Measurements from ENCODE around the gene SHB.
"Not testable (repeated sequence)": the region's sequence is repeated elsewhere in the genome, so short reads cannot be mapped to it uniquely, and the experiment has no call there.

Gene SHB

DNA sequence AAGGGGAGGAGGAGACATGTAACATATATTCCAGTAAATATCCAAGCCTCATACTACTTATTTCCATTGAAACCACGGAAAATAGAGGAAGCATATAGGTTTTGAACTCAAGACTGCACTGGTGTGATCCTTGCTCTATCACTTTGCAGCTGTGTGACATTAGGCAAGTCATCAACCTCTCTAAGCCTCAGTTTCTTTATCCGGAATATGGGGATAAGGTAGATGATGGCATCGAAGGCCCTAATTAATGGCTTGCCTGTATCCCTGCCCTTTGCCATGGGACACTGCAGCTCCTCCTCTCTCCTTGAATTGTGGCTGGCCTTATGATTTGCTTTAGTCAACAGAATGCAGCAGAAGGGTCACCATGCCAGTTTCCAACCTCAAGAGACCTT, 6.9 kb downstream of the SHB start:
- DNase-seq = no peak

GRCh38 chr9:38061326-38061977, 7.6 kb downstream of the SHB start:
- no peak for DNase-seq

GRCh38 chr9:38060681-38061080, 8.3 kb downstream of the SHB start:
- no peak for DNase-seq

DNA sequence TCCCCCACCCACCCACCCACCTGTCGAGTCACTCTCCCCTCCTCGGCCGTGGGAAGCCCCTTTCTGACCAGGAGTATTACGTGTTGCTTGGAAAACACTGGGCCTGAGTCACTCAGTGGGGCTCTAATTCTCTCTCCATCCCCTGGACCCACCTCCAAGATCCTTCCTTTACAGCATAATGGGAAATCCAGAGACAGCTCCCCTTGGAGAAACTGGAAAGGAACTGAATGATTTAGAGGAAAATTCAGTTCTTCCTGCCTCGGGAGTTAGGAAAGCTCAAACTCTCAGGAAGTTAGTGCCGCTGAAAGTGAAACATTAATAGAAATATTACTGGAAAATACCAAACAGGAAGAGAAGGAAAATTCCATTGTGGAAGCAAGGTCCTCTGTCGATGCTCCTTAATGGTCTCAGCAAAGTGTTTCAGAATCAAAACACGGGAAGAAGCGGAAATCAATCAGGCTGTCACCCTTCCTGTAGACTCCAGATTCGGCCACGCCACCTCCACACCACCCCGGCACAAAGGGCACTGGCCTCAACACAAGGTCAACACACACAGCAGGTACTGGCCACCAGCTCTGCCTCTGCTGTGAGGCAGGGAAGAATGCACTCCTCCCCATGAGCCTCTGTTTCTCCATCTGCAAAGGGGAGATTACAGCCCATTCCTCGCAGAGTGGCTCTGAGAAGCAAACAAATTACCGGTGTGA, 9.6 kb downstream of the SHB start:
- DNase-seq = no peak

DNA sequence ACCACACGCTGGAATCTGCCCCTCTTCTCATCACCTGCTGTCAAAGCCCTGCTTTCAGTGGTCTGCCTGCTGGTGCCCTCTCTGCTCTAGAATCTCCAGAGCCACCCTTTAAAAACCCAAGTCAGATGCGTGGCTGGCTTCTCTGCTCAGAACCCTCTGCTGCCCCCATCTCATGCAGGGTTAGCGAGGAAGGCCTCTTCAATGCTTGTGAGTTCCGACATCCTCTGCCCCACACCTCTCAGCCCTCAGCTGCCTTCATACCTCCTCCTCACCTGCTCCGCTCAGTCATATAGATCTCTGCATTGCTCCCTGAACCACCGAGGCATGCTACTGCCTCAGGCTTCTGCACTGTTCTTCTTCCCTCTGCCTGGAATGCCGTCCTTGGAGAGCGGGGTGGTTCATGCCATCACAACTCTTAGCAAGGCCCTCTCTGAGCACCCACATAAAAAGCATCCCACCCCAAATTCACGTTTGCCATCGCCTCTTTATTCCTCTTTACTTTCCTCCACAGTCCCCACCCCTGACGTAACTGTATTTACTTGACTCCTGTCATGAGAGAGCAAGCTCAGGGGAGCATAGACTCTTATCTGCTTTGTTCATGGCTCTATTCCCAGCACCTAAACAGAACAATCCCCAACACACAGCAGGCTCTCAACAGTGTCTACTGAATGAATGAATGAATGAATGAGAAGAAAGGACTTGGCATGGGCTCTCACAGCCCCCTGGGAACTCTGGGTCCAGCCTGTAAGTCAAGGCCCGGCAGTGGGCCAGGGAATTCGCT, 10.4 kb downstream of the SHB start:
- no peak for DNase-seq

DNA sequence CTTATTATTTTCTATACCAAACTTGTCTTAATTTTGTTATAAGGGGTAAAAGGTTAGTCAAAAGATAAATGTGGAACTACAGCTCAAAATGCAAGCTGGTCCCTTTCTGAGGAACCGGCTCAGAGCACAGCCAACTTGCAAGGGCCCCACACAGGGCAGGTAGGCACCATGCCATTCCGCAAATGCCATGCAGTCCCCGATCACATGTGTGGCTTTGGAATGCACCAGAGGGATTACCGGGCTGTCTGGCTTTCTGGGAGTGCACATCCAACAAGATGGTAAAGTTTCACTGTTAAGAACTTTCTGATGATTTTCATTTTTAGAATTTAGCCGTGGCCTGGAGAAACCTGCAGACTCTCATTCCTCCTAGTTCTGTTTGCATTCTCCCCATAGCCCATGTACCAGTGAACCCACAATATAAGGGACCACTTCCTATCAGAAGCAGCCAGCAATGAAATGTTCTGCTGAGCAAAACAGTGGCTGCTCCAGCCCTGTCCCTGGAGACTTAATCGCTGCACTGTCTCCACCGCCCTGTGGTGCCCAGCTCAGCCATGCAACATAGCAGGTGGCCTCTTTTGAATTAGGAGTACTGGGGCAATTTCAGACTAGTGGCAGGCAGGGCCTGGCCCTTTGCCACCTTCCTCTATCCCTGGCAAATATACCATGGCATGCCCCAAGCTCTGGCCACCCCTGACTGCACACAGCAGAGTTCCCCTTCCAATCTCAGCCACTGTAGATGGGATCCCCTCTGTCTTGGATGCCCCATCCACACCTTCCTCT, 11.4 kb downstream of the SHB start:
- no peak for DNase-seq

DNA sequence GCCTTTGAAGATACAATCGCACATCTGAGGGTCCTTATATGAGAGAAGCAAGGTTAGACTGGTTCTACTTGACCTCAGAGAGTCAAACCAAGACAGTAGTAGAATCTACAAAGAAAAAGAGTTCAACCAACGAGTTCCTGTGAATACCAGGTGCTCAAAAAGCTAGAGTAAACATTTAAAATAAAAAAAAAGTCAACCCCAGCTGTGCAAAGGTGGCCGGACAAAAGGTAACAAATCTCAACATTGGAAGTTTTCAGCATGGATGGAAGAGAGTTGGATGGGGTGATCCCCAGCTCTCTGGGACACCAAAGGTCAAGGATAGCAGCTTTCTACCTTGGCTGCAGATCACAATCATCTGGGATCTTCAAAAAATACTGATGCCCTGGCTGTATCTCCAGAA, 14.4 kb downstream of the SHB start:
- DNase-seq = no peak

DNA sequence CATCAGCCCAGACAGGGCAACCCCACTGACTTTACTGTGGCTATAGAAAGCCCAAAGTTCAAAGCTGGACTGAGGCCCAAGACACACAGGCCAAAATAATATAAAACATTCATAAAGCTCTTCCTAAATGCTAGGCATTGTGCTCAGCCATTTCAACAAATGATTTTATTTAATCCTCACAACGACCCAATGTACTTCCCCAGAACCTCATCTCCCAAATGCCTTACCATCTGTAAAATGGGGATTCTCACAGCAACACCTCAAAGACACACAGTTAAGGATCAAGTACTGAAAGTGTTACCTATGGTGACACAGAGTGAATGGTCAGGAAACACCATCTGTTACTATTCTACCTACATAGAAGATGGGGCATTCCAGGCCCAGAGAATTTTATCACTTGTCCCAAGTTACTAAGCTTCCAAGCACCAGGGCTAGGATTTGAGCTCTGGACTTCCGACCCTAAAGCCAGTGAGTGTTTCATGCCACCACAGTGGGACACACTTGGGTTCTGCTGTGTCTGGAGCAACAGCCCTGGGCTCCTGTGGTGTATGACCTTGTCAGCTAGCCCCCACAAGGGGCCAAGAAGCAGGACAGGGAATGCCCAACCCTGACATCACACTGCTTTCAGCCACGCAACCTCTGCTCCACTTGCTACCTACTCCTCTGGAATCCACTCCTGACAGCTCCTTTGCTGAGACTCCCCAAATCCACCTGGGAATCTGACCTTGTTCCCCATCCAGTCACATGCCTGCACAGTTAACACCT, 15.1 kb downstream of the SHB start:
- no peak for DNase-seq

DNA sequence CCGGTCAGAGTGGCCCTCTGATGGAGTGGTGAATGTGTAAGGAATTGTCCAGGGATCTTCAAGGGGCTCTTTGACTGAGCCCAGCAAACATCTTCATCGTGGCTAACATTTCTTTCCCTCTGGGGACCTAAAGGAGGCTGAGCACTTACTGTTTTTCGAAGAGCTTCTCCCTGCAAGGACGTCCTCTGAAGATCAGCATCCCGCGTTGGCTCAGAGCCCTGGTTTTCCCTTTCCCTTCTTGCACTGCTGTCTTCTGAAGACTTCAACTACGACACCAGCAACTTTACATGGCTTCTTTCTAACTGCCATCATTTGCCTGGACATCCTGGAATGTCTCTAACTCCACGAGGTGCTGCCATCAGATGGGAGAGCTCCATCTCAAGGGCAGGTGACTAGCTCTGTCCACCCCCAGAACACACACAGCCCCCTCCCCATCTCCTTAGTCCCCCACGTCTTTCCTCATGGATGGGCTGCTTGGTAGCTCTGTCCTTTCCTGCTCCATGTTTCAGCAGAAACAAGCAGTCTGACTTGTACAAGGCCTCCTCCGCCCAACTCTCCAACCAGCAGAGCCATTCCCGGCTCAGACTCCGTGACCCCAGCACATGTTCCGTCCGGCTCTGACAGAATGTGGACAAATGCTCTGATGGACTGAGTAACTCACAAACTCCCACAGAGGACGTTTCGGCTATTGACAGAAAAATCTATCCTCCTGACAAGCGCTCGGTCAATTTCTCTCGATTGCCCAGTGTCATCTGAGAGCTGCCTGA, 17.1 kb downstream of the SHB start:
- DNase-seq = no peak

- DNase-seq = no peak
Observed at GRCh38 chr9:38048316-38048969, 20.6 kb downstream of the SHB start.

DNA sequence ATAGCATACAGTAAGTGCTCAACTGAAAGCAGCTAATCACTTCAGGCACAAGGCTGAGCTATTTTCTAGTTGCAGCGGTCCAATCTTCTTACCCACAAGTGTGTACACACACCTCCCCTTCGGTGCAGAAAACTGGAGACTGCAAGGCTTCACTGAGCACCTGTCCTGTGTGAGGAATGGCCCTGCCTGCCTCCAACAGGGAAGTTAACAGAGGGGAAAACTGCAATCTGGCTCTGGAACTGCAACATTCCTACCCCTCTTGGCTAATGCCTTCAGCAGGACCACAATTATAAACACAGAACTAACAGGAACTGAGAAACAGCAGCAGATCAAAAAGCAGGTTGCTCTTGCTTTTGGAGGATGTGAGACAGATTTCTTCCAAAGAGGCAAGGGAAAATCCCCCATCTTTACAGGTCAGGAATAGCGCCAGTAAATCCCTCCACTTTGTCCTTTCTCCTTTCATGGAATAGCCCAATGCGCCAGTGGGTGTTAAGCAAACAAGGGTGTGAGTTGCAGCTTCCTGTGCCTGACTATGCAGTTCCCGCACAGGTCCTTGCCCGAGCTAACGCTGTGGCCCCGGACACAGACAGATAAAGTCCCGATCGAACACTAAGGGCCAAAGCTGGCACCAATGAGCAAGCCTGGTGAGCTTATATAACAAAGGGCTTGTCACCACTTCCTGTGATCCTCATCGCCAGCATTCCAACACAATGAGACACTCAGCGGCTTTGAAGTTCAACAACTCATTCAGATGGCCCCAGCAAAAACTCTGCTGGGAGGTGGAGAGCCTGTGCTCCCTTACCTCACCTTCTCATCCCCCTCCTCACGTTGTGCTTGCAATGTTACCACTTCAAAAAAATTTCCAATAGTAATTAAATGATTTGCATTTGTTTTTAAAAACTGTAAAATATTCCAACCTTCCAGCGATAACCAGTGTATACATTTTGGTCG, 21.5 kb downstream of the SHB start:
- no peak for DNase-seq

GRCh38 chr9:38046661-38047300, 22.2 kb downstream of the SHB start:
- DNase-seq = no peak

GRCh38 chr9:38045939-38046338, 23.1 kb downstream of the SHB start:
- not testable (repeated sequence) for DNase-seq

DNA sequence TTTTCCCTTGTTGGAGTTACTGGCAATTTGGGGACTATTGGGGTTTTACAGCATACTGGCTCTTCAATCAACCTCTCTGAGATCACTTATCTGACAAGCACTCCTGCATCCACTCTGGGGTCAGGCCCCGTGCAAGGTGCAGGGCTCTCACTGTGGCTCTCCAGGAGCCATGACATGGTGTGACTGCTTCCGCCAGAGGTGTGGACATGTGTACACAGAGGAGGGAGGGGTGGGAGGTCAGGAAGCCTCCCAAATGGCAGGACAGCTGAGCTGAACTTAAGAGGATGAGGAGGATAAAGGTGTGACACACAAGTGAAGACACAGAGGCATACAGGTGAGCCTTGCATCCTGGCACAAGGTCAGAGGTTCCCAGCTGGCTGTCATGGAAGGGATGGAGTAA, 24.3 kb downstream of the SHB start:
- no peak for DNase-seq

- no peak for DNase-seq
Observed at GRCh38 chr9:38043931-38044623, 24.9 kb downstream of the SHB start.

- no peak for DNase-seq
Observed at GRCh38 chr9:38042626-38043357, 26.2 kb downstream of the SHB start.

DNA sequence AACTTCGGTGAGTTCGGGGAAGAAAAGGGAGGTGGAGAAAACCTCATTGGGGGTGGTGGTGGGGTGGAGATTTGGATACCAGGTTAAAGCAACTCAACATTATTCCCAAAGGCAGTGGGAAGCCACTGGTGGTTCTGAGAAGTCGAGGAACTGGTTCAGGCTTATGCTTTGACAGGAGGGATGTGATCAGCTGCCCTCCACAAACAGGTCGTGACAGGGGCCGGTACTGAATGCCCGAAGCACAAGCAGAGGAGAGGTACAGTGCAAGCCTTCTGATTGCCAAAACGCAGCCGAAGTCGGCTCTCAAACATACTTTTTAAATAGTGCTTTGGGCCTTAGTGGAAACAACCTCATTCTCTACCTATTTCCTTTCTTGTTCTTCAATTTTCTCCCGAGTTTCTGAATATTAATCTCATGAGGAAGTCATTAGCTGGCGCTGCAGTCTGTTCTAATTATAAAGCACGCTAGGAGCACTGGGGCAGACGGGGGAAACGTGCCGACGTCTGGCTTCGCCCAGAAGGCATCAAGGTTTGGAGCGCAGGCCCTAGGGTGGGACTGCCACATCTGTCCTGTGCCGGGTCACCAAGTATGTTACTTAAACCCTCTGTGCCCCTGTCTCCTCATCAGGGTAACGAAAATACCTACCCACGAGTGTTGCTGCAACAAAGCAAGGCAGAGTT, 27.3 kb downstream of the SHB start:
- DNase-seq = no peak

Data from stimulated activated CD4-positive, alpha-beta T cell treated with anti-CD3 and anti-CD28 coated beads, Interleukin-15, amount 100 ng/mL, for 24 hours (primary cell).